ENCODE results near the gene P2RX1.

Gene P2RX1

DNA sequence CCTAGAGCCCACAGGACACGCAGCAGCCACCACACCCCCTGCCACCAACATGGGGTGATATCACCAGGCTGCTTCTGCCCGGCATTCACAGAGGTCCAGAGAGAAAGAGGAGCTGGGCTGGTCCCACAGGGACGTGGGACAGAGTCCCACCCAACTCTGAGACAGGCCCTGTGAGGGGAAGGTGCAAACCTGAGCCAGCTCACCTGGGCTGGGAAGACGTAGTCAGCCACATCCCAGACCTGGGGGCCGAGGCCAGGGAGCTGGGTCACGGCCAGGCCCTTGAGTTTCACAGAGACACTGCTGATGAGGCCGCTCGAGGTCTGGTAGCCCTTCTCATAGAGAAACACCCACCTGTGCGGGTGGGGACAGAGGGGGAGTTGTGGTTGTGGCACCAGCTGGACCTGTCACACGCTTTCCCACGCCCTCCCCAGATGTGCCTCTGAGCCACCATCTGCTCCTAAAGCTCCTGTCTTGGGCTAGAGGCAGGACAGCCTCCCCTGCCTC is 11.2 kb downstream of the P2RX1 start:
- no peak for DNase-seq (ENCODE audit: low read depth in 2 of 2)

DNA sequence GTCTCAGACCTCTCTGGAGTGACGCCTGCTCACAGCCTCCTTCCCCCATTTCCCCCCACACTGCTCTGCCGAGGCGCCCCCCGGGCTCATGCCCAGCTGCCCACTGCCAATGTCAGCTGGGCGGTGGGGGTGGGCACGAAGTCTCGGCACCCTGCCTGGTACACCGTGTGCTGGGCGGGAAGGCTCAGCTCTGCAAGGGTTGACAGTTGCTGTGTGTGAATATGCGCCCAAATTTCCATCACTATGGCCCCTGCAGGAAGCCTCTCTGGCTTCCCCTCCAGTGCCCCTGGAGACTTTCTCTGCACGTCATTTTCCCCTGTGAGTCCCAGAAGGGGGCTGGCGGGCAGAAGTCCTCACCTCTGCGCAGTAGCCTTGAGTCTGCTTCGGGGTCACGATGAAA is 11.8 kb downstream of the P2RX1 start:
- no peak for DNase-seq (ENCODE audit: low read depth in 2 of 2)

DNA sequence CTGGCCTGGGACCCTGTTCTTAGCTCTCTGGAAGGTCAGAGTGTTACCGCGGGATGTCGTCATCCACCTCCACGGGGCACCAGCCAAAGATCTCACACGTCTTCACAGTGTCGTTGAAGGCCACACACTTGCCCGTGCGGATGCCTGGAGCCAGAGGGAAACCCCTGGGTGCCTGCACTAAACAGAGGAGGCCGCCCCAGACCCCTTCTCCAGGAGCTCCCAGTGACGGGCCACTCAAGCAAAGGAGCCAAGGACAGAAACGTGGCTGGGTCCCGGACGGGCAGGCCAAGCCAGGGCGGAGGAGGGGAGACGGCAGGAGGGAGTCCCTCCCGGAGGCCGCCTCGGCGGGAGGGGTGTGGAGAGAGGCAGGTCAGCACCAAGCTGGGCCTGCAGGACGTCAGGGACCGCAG is 12.4 kb downstream of the P2RX1 start:
- DNase-seq (ENCODE audit: low read depth in 2 of 2), result no peak

DNA sequence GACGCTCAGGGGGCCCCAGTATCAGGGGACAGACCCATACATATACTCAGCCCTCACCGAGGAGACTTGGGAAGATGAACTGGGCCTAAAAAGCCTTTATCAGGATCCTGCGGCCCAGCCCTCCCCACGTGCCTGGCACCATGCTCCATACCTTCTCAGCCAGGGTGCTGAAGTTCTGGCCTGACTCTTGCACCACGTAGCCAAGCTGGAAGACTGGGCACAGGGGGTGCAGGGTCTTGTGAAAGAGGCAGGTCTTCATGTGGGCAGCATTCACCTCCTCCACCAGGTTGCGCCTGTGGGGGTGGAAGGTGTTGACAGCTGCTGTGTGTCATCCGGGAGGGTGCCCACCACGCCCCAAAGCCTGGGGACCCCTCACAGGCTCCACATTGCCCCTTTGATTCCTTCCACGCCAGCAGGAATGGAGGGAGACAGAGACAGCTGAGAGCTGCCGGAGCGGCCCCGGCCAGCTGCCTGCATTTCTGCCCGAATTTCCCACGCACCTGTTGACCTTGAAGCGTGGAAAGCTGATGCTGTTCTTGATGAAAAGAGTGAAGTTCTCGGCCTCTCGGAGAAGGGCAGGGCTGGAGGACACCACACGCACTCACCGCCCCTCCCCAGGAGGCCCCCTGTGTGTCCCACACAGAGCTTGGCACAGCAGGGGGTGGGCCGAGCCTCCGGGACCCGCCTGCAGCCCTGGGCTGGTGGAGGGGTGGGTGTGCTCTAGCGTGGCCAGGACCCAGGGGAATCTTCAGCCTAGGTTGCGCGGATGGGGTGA is 13.0 kb downstream of the P2RX1 start:
- no peak for DNase-seq (ENCODE audit: low read depth in 2 of 2)

DNA sequence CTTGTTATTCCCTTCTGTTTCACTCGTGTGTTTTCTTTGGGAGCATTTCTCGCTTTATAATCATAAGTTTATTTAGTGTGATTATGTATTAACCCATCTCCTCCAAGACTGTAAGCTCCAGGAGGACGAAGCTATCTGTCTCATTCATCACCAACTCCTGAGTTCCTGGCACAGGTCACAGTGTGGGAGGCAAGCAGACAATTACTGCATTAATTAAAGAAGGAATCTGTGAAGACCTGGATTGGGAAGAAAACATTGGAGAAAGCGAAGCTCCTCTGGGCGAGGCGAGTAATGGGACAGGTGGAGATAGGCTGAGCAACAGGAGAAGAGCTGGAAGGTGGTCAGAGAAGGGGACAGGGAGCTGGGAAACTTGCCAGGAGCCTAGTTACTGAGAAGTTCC is 15.6 kb downstream of the P2RX1 start:
- no peak for DNase-seq (ENCODE audit: low read depth in 2 of 2)

DNA sequence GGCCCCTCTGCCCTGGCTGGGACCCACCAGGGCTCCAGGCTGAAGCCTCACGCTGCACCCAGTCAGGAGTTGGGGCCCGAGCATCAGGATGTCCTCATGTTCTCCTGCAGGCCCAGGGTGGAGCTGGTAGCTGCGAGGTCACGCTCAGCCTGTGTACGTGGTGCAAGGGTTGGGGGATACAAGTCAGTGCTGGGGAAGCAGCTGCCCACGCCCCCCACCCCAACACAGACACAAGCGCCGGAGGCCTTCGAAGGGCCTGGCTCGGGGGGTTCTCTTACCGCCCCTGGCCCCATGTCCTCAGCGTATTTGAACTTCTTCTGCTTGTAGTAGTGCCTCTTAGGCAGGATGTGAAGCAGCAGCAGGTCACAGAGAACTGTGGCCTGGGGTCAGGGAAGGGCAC is 18.5 kb downstream of the P2RX1 start:
- no peak for DNase-seq (ENCODE audit: low read depth in 2 of 2)

DNA sequence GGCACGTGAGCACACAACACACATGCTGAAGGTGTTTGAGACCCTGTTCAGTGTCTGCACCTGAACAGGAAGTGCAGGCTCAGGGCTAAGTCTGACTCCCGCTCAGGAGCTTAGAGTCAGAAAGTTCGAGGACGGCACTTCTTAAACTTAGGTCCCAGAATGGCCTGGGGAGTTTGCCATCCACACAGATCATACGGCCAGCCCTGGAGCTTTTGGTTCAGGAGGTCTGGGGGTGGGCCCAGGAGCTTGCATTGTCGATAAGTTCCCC is 19.4 kb downstream of the P2RX1 start:
- no peak for DNase-seq (ENCODE audit: low read depth in 2 of 2)

DNA sequence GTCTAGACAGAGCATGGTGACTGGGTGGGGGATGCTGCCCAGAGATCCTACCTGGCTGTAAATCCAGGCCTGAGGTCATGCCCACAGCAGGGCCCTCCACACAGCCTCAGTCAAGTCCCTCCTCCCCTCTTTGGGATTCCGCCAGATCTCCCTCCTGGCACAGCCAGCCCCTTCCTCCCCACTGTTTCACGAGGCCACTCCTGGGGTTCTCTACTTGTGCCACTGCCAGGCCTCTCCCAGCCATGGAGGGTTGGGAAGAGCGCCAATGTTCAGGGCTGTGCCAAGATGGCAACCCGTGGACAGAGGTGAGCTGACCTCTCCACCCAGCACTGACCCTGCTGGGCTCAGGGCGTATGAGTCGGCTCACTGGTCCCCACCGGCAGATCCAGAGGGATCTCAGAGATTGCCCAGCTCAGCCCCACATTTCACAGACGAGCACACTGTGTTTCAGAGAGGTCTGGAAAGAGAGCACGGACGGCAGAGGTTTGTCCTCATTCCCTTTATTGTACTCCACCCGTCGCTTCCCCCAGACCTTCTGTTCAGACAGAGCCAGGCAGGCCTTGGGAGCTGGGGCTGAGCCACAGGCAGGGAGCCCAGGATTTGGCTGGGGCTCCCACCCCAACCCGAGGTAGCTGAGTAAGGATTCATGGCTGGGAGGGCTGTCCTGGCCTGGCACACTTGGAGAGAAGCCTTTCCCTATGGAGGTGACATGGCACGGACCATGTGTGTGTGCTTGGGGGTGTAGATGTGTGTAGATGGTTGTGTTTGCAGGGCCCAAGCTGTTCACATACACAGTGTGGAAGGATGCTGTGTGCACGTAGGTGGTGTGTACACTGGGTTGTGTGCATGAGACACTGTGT is 19.9 kb downstream of the P2RX1 start:
- no peak for DNase-seq (ENCODE audit: low read depth in 2 of 2)

DNA sequence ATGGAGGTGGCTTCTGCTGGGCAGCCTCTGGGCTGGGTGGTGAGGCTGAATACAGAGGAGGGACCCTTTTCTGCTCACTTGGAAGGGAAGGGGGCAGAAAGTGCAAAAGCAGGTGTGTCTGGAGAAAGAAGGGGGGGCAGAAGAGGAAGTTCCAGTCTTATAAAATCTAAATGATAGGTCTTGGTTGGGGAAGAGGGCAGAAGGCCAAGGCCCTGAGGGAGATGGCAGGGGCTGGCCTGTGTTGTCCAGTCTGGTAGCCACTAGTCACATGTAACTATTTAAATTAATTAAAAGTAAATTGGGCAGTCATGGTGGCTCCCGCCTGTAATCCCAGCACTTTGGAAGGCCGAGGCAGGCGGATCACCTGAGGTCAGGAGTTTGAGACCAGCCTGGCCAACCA is 20.9 kb downstream of the P2RX1 start:
- no peak for DNase-seq (ENCODE audit: low read depth in 2 of 2)

DNA sequence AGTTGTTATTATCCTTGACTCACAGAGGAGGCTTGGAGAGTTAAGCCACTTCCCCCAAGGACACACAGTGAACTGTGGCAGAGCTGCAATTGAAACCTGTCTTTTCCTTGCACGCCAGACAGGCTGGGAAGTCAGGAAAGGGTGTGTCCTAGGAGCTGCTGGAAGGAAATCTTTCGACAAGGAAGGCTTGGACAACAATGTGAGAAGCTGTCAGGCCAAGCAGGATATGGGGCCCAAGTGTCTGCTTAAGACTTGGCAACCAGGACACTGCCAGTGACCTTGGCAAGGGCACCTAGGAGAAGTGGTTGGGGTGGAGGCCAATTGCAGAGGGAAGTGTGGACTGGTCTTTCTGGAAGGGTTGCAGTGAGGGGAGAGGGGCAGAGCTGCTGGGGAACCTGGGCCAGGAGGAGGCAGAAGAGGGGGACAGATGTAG is 21.3 kb downstream of the P2RX1 start:
- DNase-seq (ENCODE audit: low read depth in 2 of 2), result no peak

DNA sequence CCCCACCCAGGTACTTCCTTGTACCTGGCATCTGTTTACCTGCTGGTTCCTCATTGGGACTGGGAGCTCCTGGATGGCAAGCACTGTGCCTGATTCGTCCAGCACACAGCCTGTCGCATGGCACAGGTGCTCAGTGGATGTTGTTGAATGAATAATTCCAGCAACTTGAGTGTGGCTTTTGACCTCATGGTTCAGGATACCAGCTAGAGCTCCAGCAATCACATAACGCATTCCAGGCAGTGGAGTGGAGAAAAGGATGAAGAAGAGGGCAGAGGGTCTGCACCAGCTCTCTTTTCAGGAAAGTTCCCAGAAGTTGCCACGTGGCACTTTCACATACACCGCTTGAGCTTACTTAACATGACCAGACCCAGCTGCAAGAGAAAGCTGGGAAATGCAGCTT is 22.1 kb downstream of the P2RX1 start:
- no peak for DNase-seq (ENCODE audit: low read depth in 2 of 2)

DNA sequence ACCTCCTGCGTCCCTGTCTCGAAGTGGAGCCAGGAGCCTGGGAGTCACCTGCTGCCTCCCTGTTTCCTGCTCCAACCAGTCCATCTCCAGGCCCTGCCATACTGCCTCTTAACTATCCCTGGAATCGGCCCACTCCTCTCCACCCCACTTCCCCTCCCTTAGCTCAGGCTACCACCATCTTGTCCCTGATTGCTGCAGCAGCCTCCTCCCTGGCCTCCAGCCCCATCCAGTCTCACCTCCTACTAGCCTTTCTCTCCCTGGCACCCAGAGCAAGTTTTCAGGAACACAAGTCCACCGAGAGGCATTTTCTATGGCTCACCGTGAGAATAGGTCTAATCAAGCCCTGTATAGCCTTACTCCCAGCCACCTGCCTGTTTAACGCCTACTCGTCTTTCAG is 22.5 kb downstream of the P2RX1 start:
- DNase-seq (ENCODE audit: low read depth in 2 of 2), result no peak

DNA sequence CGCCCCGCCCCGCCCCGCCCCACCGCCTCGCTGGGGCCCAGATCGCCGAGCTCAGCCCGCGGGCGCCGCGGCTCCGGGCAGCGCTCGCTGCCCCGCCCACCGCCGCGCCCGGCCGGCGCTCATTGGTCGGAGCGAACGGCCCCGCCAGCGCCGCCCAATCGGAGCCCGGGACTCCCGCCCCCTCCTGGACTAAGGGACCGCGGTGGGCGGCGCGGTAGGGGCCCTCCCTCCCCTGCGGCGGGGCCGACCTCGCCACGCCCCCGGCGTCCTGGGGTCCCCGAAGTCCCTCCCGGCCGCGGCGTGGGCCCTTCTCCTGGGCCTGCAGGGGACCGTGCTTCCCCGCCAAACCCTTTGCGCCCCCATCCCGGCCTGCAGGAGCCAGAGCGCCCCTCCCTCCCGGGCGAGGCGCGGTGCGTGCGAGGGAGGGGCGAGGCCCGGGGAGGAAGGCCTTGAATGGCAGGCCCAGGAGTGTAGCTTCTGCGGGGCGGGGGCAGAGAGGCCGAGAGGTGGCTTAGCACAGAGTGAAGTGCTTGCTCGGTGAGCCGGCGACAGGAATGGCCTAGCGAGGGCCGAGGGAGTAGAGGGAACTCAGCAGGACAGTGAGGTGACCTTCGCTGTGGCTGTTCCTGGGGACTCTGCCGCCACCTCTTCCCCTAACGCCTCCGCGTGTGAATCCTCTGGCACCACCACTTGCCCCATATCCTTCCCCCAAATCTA is 23.1 kb downstream of the P2RX1 start, which contains the start of gene CAMKK1:
Gene CAMKK1, minus strand, starts transcription at position 51 of the 717 bp plus-strand sequence. CDS start 7,366 bp downstream, outside the sequence.
- peak; percentile 51 to 56 for DNase-seq (ENCODE audit: low read depth in 2 of 2)

DNA sequence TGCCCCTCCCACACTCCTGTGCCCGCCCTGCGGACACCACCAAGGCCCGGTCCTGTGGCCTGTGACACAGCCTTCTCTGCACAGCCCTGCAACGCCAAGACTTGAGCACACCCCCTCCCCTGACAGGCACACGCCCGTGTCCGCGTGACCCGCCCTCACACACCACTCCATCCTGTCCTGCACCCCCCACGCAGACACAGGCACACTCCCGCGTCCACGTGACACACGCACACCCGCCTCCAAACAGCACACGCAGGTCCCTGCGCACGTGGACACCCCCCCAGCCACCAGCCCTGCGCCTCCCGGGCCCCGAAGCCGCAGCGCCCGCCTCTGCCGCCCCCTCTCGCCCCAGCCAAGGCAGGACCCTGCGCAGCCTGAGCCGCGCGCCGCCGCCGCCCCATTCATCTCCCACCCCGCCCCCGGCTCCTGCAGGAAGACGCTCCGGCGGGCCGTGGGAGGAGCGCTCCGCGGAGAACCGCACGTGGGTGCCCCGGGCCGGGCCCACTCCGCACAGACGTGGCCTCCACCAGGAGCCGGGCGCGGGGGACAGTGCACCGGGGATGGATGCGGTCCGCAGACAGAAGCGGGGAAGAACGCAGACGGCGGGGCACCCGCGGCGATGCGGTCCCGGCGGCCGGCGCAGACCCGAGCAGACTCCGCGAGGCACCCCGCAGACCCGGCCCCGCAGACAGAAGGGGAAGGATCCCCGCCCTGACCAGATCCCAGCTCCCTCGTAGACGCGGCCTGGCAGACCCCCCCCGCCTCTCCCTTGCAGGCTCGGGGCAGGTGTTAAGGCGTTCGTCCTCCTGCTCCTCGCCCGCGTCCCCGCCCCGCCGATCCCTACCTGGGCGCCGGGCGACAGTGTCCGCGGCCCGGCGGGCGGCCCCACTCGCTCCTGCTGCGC is 23.9 kb downstream of the P2RX1 start:
- DNase-seq (ENCODE audit: low read depth in 2 of 2), result no peak

DNA sequence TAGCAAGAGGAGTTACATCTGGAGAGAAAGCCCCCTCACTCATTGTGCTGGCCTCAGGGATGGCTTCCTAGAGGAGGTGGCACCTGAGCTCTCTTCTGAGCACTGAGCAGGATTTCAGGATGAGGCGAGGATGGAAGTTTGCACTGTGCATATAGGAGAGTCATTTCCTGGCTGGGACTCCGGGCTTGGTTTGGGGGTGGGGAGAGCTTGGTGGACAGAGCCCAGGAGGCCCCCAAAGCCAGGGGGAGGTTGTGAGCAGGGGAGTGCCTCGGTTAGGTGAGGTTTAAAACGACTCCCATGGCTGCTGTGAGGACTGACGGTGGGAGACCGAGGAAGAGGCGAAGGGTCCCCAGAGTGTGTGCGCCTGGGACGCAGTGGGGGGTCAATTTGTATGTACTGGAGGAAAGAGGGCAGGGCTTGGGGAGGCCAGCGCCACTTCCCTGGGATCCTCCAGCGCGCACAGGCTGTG is 24.6 kb downstream of the P2RX1 start:
- DNase-seq (ENCODE audit: low read depth in 2 of 2), result no peak

DNA sequence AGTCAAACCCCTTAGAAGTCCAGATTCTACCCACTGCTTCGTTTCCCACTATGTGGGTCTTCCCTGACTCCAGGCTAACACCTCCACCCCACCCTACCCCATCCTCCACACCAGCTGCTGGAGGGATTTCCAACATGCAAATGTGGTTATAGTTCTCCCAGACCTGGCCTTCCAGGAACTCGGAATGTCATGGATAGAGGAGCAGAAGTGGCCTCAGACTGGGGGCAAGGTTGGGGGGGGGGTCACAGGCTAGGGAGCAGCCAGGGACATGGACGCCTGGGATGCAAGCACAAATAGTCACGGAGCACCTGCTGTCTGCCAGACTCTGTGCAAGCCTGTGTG is 25.4 kb downstream of the P2RX1 start:
- no peak for DNase-seq (ENCODE audit: low read depth in 2 of 2)

DNA sequence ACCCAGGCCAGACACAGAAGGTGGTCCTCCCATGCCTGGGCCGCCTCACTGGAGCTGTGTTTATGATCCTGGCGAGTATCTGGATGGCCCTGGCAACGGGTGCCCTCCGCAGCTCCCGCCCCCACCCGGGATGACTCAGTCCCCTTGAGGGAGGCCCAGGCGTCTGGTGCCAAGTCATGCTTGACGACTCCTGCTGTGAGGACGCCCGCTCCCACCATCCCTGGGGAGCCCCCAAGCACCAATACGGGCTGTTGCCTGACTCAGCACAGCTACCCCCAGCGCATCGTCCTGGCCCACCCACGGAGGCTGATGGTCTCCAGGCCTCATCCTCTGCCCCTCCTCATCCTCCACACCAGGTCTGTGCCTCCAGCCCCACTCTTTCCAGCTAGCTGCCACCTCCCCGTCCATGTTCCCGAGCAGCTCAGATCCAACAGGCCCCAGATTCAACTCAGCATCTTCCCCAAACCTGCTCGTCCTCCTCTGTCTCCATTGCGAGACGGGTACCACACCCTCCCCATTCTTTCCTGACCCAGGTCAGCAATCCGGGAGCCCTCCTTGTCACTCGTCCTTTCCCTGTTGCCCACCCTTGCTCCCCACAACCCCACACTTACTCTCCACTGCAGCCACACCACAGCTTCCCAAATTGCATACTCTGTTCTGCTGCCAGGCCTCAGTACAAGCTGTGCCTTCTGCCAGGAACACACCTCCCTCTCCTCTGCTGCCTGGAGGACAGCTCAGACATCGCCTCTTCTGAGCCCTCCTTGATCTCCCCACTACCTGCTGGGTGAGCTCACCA is 26.0 kb downstream of the P2RX1 start:
- DNase-seq (ENCODE audit: low read depth in 2 of 2), result peak; percentile 43 to 46

DNA sequence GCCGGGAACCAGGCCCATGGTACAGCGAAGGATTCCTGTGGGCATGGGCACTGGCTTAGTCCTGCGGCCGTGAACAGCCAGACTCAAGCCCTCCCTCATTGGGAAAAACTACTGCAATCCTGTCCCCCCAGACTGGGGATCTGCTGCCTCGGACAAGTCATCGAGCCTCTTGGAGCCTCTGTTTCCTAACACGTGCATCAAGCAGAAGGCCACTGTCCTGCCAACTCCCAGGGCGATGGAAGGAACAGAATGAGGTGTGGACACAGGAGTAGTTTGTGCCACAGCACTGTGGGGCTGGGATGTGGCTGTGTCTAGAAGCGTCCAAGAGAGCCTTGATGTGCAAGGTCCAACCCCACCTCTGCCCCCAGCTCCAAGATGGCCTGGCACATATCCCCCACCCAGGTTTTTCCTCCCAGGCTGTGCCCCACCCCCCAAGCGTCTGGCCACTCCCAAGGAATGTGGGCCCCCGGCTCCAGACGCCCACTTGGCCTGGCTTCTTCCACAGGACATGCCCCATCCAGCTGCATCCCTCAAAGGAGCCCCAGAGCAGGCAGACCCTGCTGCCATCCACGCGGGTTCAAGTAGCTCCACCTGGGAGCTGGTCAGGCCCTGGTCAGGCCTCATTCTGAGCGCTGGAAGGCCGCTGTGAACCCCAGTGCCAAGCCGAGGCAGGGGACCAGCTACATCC is 26.8 kb downstream of the P2RX1 start:
- DNase-seq (ENCODE audit: low read depth in 2 of 2), result no peak

DNA sequence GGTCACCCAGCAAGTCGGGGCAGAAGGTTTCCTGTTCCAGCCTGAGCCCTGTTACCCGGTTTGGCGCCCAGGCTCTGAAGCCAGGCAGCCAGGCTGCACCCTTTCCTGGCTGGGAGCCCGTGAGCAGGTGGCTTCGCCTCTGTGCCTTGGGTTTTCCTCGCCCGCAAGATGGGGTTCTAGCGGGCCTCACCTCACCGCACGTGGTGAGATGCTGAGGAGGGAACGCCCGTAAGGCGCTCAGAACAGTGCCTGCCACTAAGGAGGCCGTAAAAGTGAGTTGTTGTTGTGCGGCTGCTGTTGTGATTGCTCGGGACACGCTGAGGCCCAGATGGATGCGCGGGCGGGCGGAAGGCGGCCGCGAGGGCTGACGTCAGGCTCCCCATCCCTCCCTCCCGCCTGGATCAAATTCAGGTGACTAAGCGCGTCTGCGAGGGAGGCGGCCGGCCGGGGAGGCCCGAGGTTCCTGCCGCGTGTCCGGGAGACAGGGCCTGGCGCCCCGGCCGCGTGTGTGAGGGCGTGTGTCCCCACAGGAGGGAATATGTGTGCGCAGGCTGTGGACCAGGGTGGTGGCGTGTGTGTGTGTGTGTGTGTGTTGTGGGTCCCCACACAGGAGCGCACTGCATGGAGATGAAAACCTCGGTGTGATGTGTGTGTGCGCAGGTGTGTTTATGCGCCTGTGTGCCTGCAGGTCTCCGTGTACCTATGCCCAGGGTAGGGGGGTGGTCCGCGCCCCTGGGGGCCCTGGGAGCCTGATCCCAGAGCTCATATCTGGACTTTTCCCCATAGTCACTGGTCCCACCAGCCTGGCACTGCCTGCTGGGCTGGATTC is 27.7 kb downstream of the P2RX1 start:
- peak; percentile 71 to 72 for DNase-seq (ENCODE audit: low read depth in 2 of 2)

Data from fibroblast of skin of left biceps (primary cell).